Stimulated activated CD4-positive, alpha-beta T cell treated with anti-CD3 and anti-CD28 coated beads, TNF-alpha, amount 100 ng/mL, for 24 hours (primary cell): ENCODE measurements around the gene HOXA13.
A peak's percentile ranks its signal among the peaks of the same experiment; 100 is the strongest.

Experiments used
- DNase-seq, 3 experiments: peaks; one replicate each; pipeline ENCODE4 v3.0.0-alpha.2; 2020; ENCODE audit warnings: low read depth in 3 of 3

Gene HOXA13

GRCh38 chr7:27199849-27200760 is at the start of gene HOXA13:
TSS of gene HOXA13 (minus strand) at chr7:27200091. CDS start at chr7:27200077, 14 bp downstream.
- no peak for DNase-seq

DNA sequence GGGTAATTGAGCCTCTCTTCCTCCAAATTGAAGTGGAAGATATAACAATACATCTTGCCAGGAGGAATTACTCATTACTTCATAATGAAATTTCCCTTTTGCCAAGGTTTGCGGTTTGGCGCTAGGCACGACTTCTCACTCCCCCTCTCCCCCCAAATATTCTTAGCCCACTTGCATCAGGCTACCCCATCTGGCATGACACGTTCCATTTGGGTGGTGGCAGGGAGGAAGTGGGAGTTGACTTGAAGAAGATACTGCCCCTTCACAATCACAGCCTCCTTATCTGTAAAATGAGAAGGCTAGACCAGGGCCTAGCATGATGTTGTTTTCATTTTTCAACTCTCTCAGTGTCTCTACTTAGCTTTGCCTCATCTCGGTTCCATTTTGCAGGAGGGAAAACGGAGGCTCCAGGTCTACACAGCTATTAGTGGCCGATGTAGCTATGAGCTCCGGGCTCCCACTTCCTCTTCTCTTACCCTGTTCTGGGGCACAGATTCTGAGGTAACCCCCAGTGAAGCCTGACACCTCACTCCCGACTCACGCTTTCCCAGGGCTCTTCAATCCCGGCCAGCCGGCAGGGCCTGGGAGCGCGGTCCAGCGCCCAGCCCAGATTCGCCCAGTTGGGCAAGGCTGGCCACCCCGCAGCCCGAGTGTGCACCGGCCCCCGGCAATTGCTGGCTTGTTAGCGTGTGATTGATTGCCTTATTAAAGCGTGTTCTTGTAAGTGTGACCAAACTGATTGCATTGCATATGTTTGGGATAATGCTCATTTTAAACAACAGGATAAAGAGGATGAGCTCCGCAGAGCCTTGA is 49.2 kb upstream of the HOXA13 start:
- DNase-seq = no peak

- no peak for DNase-seq
These were observed 48.5 kb upstream of the HOXA13 start for GRCh38 chr7:27248427-27248806.

- no peak for DNase-seq
These were observed 47.8 kb upstream of the HOXA13 start for GRCh38 chr7:27247452-27248426.

- no peak for DNase-seq
These were observed 47.1 kb upstream of the HOXA13 start for GRCh38 chr7:27247000-27247399.

DNA sequence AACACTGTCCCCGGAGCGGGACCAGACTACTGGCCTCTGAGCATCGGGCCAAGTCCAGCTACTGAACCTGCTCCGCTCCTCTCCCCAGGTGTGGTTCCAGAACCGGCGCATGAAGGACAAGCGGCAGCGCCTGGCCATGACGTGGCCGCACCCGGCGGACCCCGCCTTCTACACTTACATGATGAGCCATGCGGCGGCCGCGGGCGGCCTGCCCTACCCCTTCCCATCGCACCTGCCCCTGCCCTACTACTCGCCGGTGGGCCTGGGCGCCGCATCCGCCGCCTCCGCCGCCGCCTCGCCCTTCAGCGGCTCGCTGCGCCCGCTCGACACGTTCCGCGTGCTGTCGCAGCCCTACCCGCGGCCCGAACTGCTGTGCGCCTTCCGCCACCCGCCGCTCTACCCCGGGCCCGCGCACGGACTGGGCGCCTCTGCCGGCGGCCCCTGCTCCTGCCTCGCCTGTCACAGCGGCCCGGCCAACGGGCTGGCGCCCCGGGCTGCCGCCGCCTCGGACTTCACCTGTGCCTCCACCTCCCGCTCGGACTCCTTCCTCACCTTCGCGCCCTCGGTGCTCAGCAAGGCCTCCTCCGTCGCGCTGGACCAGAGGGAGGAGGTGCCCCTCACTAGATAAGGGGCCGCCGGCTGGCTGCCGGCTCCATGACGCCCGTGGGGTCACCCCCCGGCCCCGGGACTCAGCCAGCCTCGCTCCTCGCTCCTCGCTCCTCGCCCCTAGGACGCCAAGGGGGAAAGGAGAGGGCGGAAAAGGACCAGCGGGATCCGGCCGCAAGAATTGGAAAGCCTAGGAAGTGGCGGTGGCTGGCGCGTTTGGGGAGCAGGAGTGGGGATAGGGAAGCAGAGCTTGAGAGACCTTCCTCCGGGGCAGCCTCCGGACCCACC is 46.2 kb upstream of the HOXA13 start:
- no peak for DNase-seq

DNA sequence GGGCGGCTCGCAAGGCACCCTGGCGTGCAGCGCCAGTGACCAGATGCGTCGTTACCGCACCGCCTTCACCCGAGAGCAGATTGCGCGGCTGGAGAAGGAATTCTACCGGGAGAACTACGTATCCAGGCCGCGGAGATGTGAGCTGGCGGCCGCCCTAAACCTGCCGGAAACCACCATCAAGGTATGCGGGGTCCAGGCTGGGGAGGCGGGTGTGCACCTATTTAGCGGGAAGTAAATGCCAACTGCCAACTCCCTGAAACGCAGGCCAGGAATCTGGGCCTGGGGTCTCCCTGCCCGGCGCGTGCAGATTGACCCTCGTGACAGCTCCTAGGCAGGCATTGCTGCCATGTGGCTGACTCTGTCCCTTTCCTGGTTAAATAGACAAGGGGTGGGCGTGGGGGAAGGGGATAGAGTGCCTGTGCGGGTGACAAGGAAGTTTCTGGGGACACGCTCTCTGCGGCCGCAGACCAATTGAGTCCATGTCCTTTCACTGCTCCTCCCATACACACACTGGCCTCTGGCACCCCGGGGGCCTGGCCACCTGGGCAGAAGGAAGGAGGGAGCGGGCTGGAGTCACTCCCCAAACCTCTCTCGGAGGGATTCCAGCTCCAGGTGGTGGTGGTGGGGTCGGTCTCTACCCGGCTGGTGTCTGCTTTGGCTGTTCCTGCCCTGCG is 45.4 kb upstream of the HOXA13 start:
- DNase-seq = no peak

DNA sequence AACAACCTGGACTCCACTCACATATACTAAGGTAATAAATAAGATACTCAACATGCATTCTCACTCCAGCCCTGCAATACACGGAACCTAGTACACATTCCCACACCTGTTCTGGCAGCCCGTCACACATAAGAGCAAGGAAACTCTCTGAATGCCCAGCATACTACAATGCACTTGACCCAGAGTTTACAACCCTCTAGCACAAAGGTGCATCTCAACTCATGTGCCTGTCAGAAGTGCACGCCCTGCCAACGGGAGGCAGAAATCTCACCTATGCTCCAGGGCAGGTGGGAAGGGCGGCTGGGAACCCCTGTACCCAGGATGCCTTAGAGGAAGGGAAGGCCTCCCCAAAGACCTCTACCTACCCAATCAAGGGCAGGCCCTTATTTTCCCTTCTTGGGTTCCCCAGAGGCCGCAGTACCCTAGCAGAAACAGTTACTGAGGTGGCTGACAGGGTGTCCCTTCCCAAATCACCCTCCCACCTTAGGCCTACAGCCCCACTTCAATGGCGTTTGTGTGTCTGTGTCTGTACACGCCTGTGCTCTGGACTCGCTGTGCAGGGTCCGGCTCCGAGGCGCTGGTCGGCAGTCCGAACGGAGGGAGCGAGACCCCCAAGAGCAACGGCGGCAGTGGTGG is 44.7 kb upstream of the HOXA13 start:
- no peak for DNase-seq

DNA sequence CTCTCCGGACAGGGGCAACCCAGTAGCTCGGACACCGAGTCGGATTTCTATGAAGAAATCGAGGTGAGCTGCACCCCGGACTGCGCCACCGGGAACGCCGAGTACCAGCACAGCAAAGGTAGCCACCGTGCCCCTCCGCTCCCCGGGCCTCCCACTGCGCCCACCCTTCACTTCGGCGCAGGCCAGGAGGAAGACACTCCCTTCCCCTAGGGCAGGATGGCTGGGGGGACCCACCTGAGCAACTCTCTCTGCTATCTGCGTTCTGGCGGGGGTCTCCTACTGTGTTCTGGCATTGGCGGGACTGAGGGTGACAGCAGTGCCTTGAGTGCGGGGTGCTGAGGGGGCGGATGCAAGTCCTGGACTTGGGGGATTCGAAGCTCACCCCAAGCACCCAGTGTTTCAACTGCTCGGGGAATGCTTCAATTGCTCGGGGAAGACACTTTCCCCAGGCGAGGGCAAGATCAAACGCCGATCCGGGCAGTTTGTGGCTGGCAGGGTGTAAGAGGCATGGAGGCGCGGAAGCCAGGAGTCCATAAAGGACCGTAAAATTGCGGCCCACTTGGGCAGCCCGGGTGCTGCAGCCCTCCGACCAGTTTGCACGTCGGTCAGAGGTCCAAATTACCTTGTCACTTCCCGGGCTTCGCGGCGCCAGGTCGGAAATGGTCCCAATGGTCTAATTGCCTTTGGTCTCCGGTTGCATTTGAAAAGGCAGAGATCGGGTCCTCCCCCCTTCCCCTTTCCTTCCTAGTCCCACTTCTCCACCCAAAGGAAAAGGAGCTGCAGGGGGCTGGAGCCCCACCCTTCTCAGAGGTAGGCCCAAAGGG is 43.7 kb upstream of the HOXA13 start:
- no peak for DNase-seq

DNA sequence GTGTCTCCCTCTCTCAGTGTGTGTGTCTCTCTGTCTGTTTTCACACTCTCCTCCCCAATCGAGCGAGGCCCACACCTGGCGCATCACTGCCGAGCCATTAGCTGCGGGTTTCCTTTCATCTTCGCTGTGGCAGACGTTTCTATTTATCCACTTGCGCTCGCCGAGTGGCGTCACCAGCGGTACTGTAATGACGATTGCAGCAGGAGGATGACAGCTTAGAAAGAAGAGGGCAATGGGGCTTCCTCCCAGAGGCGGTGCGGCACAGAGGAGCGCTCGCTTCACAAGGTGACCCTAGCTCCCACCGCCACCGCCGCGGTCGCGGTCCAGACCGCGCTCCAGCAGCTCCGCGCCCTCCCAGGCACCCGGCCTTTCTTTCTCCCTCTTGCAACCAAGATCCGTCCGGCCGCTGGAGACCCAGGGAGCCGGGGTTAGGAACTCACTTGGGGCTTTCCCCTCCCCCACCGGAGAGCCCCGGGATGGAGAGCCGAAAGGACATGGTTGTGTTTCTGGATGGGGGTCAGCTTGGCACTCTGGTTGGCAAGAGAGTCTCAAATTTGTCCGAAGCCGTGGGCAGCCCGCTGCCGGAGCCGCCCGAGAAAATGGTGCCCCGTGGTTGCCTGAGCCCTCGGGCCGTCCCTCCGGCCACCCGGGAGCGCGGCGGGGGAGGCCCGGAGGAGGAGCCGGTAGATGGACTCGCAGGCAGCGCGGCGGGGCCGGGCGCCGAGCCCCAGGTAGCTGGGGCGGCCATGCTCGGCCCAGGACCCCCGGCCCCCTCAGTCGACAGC is 42.9 kb upstream of the HOXA13 start, which contains the start of gene EVX1:
EVX1 (plus strand) TSS at position 248 of the 785 bp plus-strand sequence; CDS start at position 477, 229 bp downstream.
- DNase-seq = peak in 1 of 3 experiments; percentile 41

DNA sequence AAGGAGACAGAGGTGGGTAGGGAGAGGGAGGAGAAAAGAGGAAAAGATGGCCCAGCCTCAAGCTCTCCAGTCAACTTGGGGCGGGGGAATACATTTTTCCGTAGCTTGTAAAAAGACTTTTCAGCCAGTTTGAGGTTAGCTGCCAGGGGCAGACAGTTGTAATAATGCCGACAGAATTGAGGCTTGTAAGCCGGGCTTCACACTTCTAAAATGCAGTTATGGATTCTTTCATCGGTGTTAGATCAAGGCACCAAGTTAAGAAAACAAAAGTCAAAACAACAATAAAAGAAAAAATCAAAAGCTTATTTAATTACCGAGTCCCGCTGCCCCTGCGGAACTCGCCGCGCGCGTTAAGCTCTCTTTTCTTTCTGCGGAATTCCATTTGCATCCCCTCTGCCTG is 42.3 kb upstream of the HOXA13 start:
- no peak for DNase-seq

DNA sequence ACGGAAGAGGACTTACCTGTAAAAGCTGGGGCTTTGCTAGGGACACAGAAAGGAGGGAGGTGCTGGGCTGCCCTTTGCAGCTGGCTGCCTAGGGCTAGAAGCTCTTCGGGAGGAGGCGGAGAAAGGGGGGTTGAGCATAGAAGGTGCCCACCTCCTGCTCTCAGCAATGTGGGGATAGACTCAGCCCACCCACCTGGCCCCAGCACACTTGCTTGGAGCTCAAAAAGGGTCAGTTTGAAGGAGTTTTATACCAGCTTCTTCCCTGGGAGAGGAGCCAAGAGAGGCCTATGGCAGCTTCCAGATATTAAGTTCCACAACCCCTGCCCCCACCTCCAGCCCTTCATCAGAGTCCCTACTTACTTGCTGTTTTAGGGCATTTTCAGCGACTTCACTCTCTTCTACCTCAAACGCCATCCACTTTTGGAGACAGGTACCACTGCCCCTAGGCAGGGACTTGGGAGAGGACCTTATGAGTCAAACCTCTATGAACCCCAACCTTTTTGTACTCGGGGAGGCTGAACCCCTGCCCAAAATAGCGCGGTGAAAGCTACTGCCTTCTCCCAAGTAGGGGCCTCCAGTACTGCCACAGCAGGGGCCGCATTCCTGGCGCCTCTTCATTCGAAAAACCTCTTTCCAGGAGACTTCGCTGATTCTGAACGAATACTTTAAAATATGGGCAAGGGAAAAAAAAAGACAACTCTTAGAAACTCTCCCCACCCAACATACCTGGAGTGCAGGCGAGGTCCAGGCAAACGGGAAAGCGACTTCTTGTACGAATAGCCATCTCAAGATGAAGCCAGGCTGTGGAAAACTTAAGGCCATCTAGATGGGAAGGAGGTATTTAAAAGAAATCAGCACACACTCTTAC is 41.5 kb upstream of the HOXA13 start:
- no peak for DNase-seq

GRCh38 chr7:27240015-27240731 is 40.3 kb upstream of the HOXA13 start:
- DNase-seq = no peak

DNA sequence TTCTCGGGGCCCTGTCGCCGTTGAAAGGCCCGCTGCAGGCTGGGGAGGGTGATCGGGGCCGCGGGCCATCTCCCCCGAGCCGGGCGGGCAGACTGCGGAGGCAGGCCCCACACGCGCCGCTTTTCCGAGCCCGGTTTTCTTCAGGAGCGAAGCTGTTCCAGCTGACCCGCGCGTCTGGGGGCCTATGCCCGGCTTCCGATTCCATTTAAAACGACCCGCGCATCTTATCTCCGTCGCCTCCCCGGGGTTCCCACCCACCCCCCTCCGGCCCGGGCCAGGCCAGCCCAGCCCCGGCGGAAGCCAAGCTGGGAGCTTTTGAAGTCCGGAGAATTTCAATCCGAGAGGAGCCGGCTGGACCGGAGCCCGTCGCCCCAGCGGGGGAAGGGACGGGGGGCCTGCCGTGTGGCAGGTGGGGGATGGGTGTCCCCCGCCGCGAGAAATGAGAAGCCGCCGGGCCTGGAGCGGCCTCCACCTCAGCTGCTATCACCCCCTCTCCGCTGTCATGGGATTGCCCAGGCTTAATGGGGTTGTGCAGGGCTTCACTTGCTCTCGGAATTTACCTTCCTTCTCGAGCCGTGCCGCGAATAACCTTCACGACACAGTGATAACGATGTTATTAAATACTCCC is 39.6 kb upstream of the HOXA13 start:
- DNase-seq = no peak

- DNase-seq = no peak
These were observed 39.1 kb upstream of the HOXA13 start for GRCh38 chr7:27238979-27239386.
